Prostate gland (tissue), 2 donors: Measurements from ENCODE around the gene AASDHPPT. TPM values are rescaled to one million over a fixed set of nuclear protein-coding genes. Genes with fewer than 3 reads are reported as not detected.
A peak's percentile ranks its signal among the peaks of the same experiment; 100 is the strongest.

Experiments used
- DNase-seq: peaks from one replicate; pipeline ENCODE4 v3.0.0-alpha.2; 2019; ENCODE audit warnings: low spot score
- H3K27ac ChIP-seq, 2 donors: fragments of 200-600 bp; sonication (generic); 2 replicates each; pipeline ENCODE4 v1.5.1; 2017 to 2019
- H3K27me3 ChIP-seq: fragments of 200-600 bp; sonication (generic); replicated peaks from 2 replicates; pipeline ENCODE4 v1.5.1; 2019; ENCODE audit not compliant: insufficient read depth
- H3K36me3 ChIP-seq, 2 donors: fragments of 200-600 bp; sonication (generic); 1 replicate in 1 of 2; 2 replicates in 1 of 2; pipeline versions ENCODE4 v1.5.1 to v1.8.1; 2017 to 2019
- H3K4me1 ChIP-seq: fragments of 200-600 bp; sonication (generic); replicated peaks from 2 replicates; pipeline ENCODE4 v1.5.1; 2019
- H3K4me3 ChIP-seq, 2 donors: fragments of 200-600 bp; sonication (generic); 2 replicates each; pipeline ENCODE4 v1.5.1; 2017 to 2019
- H3K9me3 ChIP-seq: fragments of 200-600 bp; sonication (generic); 2 replicates; pipeline ENCODE4 v1.5.1; 2017
- POLR2A ChIP-seq: fragments of 450-650 bp; IDR thresholded peaks from one replicate; pipeline ENCODE4 v1.6.1; 2016; ENCODE audit warnings: antibody characterized with exemption, mild to moderate bottlenecking
- POLR2AphosphoS5 ChIP-seq: sonication (generic); formaldehyde crosslinking; IDR thresholded peaks from one replicate; pipeline ENCODE4 v1.6.1; 2017; ENCODE audit warnings: antibody characterized with exemption
- WGBS: methylation state at CpG from one replicate; pipeline ENCODE4 v1.1.5; 2018; 5-methylcytosine and 5-hydroxymethylcytosine counted together
- intact Hi-C: fragments of 100-400 bp; cut with DNase I; formaldehyde crosslinking; loops from one replicate; pipeline ENCODE4 v1.14.2; 2022
- total RNA-seq, 2 donors: library from RNA; depleted of rRNA; stranded (reverse); fragments of >200 nt; gene quantifications; one replicate each; pipeline ENCODE4 v1.1.0, GENCODE V29; 2016
- TF ChIP-seq, protein P1 (sequence below), 4 experiments: fragments of 200-600 bp in 2 of 4; fragments of 450-650 bp in 2 of 4; sonication (generic) in 2 of 4; IDR thresholded peaks; 1 replicate in 3 of 4; 2 replicates in 1 of 4; pipeline ENCODE4 v1.5.1; 2016 to 2019; ENCODE audit warnings: antibody characterized with exemption in 4 of 4, mild to moderate bottlenecking in 2 of 4, moderate library complexity in 2 of 4

Gene AASDHPPT
- total RNA-seq = 10 to 100 TPM; 37.2 to 37.8 TPM

- Histone ChIP-seq H3K36me3 (no peaks in the 10 kb centered on the region), H3K4me1 (no peaks in the 10 kb centered on the region), H3K27me3 (no peaks in the 10 kb centered on the region), H3K27ac (peak within 1 kb of the TSS; percentile 96 to 98), H3K9me3 (no peaks in the 10 kb centered on the region), H3K4me3 (peak within 1 kb of the TSS; percentile 80 to 92)
- under 1% methylated on average over 41 of the region's 55 CpGs for WGBS
- TF ChIP-seq POLR2AphosphoS5 = peak; percentile 61
- no peak for TF ChIP-seq POLR2A
- TF ChIP-seq, protein P1, sequence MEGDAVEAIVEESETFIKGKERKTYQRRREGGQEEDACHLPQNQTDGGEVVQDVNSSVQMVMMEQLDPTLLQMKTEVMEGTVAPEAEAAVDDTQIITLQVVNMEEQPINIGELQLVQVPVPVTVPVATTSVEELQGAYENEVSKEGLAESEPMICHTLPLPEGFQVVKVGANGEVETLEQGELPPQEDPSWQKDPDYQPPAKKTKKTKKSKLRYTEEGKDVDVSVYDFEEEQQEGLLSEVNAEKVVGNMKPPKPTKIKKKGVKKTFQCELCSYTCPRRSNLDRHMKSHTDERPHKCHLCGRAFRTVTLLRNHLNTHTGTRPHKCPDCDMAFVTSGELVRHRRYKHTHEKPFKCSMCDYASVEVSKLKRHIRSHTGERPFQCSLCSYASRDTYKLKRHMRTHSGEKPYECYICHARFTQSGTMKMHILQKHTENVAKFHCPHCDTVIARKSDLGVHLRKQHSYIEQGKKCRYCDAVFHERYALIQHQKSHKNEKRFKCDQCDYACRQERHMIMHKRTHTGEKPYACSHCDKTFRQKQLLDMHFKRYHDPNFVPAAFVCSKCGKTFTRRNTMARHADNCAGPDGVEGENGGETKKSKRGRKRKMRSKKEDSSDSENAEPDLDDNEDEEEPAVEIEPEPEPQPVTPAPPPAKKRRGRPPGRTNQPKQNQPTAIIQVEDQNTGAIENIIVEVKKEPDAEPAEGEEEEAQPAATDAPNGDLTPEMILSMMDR (IDR thresholded peaks at IDR 0.05) = no peak
- intact Hi-C loops = loop anchor here (2.0 kb wide), 1 partner anchor 57 kb away; no protein-coding TSS in a partner anchor
- peak; percentile 30 for DNase-seq
These were observed at the start of gene AASDHPPT for GRCh38 chr11:106077609-106078455. Gene AASDHPPT (plus strand): TSS chr11:106077662. CDS start chr11:106077711, 49 bp downstream.

GRCh38 chr11:106030609-106031008 lies 46.9 kb upstream of the AASDHPPT start:
- Histone ChIP-seq H3K4me1 (no peaks in the 10 kb centered on the region), H3K9me3 (no peaks in the 10 kb centered on the region), H3K27me3 (no peaks in the 10 kb centered on the region), H3K36me3 (no peaks in the 10 kb centered on the region), H3K4me3 (no peak overlapping the region), H3K27ac (no peak overlapping the region)
- intact Hi-C loops = no loop called here
- TF ChIP-seq POLR2AphosphoS5 (no peak), POLR2A (no peak)
- TF ChIP-seq, protein P1 (IDR thresholded peaks at IDR 0.05) = no peak
- no peak for DNase-seq
- WGBS = 57% methylated on average over 4 of the region's 4 CpGs

GRCh38 chr11:106031202-106031810 lies 46.2 kb upstream of the AASDHPPT start:
- WGBS = 69% methylated on average over 2 of the region's 2 CpGs
- H3K4me1 ChIP-seq = no peaks in the 10 kb centered on the region
- TF ChIP-seq, protein P1 (IDR thresholded peaks at IDR 0.05) = no peak
- TF ChIP-seq POLR2AphosphoS5 (no peak), POLR2A (no peak)
- H3K4me3 ChIP-seq = no peak overlapping the region
- no peaks in the 10 kb centered on the region for H3K9me3 ChIP-seq
- intact Hi-C loops = no loop called here
- H3K27me3 ChIP-seq = no peaks in the 10 kb centered on the region
- H3K27ac ChIP-seq = no peak overlapping the region
- H3K36me3 ChIP-seq = no peaks in the 10 kb centered on the region
- DNase-seq = no peak

DNA sequence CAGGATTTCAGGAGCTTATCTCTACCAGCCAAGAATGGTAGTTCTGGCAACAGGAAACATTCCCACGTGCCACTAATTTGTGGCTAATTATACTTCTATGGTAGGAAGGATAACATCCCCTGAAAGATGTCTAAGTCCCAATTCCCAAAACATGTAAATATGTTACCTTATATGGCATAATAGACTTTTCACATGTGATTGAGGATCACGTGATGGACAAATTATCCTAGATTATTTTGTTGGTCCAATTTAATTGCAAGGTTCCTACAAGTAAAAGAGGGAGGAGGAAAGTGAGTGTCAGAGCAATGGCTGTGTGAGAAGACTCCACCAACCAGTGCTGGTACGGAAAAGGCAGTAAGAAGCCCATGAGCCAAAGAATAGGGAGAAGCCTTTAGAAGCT lies 45.5 kb upstream of the AASDHPPT start:
- H3K27me3 ChIP-seq = no peaks in the 10 kb centered on the region
- DNase-seq = no peak
- no peak overlapping the region for H3K4me3 ChIP-seq
- WGBS = 84% methylated on average over 3 of the region's 3 CpGs
- TF ChIP-seq, protein P1 (IDR thresholded peaks at IDR 0.05) = no peak
- TF ChIP-seq POLR2A = no peak
- TF ChIP-seq POLR2AphosphoS5 = no peak
- H3K36me3 ChIP-seq = no peaks in the 10 kb centered on the region
- no peaks in the 10 kb centered on the region for H3K9me3 ChIP-seq
- no peaks in the 10 kb centered on the region for H3K4me1 ChIP-seq
- intact Hi-C loops = no loop called here
- H3K27ac ChIP-seq = no peak overlapping the region
